Activated CD8-positive, alpha-beta memory T cell treated with anti-CD3 and anti-CD28 coated beads, Interleukin-2, amount 50 U/mL, for 1 hour (primary cell): ENCODE data around the gene PSMA5.
A peak's percentile ranks its signal among the peaks of the same experiment; 100 is the strongest.
"Not testable (repeated sequence)": the region's sequence is repeated elsewhere in the genome, so short reads cannot be mapped to it uniquely, and the experiment has no call there.

Experiments
- DNase-seq: peaks from one replicate; pipeline ENCODE4 v3.0.0-alpha.2; 2020; ENCODE audit errors: extremely low read depth

The PSMA5 gene

DNA sequence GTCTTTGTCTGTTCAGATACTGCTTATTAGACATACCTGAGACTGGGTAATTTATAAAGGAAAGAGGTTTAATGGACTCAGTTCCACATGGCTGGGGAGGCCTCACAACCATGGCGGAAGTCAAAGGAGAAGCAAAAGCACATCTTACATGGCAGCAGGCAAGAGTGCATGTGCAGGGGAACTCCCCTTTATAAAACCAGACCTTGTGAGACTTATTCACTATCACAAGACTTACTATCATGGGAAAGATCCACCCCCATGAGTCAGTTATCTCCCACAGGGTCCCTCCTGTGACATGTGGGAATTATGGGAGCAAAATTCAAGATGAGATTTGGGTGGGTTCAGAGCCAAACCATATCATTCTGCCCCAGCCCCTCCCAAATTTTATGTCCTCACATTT, 7.1 kb upstream of the PSMA5 start:
- no peak for DNase-seq

DNA sequence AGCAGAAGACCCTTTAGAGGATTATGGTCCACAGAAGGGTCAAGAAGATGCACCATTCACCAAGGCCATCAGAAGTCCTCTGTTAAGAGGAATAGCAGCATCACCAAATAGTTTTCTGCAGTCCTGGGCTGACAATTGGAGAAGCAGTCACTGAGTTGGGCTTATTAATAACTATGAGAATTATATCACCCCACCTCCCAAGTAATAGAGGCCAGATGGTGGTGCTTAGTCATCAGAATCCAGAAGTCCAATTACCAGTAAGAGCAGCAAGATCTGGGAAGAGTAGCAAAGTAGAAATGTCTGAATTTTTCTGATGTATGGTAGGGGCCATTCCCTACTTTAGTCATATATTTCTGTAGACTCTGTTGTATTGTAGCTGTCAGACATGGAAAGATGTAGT, 6.1 kb upstream of the PSMA5 start:
- DNase-seq, result no peak

DNA sequence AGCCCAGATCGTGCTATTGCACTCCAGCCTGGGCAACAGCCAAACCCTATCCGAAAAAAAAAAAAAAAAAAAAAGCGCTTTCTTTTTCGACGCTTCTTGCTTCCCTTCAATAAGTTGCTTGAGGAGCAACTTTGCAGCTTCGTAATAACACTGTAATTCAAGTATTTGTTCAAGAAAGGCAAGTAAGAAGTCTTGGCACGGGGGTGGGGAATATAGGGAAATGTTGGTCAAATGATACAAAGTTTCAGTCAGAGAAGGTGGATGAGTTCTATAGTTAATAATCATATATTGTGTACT, 871 bp upstream of the PSMA5 start:
- DNase-seq, result no peak

DNA sequence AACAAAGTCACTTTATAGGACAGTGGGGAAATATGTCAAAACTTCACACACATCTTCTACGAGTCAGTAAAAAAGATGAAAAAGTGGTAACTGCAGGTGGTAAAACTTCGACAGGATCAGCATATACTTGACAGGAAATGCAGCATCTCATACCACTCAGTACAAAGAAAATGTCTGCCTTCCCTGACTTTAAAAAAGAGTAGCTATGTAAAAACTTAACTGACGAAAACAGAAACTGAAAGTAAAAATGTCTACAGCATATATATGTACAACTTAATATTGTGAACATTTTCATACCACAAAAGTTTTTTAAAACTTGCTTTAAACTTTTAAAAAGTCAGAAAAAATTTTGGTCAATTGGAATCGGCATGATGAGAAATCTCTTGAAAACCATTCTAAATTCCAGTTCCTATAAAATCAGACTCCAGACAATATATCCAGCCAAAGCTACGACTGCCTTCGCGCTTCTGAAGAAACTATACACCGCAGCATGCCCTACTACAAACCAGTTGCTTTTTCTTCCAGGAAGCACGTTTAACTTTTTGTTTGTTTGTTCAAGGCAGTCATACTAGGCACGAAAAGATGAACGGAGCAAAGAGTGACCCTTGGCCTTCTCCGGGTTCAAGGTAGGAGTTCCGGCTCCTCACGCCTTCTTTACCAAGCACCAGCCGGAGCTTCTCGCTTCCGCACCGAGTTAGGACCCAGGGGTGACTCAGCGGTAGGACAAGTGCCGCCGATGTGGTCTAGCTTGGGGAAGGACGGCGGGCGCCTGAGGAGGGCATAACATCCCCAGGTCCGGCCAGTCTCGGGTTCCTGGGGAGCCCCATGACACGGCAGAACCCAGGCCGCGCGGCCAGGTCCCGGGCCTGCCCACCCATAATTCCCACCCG, 612 bp downstream of the PSMA5 start:
- peak; percentile 29 for DNase-seq

DNA sequence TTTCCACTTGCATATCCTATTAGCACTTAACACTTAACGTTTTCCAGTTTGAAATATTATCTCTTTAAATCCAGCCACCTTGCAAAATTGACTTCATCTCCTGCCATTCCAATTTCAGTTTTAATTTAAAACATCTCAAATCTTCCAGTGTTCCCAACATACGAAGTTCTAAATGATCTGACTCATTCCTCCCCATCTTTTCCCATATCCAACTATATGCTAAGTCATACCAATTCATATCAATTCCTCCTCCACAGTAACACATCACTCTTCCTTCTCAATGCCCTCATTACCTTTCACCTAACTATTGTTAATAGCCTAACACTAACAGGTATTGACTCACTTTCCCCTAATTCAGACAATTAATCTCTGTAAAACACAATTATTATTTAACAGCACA, 2.8 kb downstream of the PSMA5 start:
- no peak for DNase-seq

DNA sequence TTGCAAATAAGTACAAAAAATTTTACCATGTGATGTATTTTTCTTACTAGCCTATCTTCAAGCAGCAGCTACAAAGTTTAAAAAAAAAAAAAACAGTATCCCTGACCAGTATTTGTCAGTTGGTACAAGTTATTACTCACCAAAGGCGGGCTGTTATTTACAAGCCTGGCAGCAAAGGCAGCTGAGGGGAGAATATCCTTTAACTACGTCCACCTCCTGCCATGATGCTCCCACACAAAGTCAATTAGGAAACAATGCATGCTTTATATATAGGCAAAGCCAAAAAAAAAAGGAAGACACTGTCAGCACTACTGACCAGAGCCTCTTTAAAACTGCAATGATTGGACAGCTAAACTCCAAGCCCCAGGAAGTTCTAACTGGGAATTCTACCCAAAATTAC, 13.7 kb downstream of the PSMA5 start:
- DNase-seq, result no peak

DNA sequence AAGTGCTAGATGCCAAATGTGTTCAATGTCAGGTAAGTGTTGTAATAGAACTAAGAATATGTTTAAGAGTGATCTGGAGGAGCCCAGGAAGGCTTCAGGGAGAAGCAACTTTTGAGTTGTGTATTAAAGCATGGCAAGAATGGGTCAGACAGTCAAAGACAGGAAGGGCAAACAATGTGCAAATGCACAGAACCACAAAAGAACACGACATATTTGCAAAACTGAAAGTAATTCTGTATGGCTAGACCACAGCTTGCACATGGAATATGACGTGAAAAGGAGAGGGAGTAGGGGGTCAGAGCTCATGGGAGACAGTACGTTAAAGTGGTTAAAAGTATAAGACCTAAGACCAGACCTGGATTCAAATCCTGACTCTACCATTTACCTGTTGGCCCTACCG, 21.4 kb downstream of the PSMA5 start:
- no peak for DNase-seq

DNA sequence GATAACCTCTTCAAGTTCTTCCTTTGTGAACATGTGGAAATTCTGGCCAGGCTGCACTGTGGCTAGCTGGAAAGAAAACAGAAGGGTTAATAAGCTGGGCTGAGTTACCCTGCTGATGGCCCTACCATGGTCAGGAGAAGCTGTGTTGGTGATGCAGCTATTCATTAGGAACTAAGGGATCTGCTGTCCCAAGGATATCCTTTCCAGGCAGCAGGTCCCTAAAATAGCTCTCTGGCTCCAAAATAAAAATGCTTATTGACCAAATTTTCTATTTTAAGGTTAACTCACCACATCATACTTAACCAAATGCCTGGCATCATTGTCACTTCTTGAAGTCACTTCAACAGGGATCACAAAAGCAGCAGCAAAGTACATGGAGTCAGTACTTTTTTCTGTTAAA, 24.2 kb downstream of the PSMA5 start:
- DNase-seq, result no peak

DNA sequence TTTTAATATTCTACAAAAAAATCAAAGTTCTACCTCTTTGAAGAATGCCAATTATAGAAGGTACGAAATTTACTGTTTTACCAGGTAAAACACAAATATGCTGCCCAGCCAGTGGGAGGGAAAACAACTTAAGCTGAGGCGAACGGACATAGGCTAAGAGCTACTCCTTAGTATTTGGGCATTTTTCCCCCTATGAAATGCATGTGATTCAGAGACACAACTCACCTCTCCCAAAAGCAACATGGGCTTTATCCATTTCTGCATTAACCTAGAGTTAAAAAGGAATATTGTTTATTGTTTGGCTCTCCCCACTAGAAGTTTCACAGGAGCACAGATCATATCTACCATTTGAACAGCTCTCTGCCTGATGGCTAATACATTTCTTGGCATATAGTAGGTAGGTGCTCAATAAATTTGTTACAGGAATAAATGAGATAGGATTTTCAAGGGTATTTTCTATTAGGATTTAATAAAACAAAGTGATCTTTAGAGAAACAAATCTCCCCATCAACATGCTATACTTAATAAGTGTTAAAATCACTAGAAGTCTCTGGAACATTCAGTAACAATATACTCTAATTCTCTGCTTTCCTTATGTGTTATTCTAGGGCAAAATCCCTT, 26.1 kb downstream of the PSMA5 start:
- DNase-seq, result no peak

DNA sequence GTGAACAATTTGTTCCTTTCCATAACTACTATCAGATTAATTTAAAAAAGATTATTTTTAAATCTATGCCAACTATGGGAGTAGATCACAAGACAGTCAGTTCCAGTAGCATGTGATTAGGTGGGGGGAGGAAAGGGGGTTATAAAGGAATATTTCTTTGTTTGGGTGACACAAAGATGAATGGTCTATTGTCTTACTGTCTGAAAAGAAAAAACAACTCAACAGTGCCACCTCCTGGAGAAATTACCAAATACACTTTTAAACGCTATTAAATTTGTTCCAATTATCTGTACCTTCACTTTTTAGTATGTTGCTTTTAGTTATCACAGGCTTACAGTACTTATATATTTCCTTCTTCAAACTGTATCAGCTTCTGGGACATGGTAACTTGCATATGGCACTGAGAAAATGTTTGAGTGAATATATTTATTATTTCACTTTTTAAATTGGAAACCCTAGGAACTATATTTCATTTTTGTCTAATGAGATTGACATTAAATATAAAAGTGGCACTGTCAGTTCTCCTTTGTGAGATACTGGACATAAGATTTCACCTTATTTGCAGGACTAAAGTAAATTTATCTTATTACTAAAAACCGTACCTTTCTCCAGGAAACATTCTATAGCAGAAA, 26.8 kb downstream of the PSMA5 start:
- no peak for DNase-seq

DNA sequence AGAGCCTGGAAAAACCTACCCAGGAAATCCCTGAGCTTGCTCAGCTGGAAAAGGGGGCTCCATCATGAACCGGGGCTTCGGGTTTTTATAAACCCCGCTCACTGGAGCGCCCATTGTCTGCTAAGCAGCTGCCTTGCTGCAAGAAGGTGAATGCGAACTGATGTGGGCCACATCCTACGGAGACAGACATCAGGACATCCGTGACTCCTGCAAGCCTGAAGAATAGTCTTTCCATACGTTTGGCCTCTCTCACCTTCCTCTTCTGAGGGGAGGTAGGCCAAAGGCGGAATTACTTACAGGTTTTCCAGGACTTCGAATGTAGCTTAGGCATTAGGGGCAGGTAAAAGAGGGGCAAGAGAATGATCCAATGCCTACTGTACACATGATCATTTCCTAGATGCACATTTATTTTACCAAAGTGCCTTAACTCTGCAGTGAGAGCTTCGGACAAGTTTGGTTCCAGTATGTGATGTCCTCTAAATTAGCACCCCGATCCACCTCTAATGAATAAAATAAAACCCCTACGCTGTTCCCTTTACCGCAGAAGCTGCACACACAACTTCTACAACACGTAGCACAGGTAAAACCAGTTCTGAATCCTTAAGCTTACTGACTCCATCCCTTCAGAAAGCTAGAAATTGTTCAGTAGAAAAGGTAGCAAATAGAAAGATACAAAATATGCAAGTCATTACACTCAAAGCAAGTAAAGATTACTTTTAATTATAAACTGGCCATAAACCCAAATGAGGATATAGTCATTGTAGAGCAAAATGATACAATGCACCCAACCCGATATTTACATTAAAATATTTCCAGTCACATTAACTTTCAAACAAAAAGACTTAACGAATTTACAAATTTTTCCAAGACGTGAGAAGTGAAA, 27.7 kb downstream of the PSMA5 start:
- DNase-seq, result no peak

DNA sequence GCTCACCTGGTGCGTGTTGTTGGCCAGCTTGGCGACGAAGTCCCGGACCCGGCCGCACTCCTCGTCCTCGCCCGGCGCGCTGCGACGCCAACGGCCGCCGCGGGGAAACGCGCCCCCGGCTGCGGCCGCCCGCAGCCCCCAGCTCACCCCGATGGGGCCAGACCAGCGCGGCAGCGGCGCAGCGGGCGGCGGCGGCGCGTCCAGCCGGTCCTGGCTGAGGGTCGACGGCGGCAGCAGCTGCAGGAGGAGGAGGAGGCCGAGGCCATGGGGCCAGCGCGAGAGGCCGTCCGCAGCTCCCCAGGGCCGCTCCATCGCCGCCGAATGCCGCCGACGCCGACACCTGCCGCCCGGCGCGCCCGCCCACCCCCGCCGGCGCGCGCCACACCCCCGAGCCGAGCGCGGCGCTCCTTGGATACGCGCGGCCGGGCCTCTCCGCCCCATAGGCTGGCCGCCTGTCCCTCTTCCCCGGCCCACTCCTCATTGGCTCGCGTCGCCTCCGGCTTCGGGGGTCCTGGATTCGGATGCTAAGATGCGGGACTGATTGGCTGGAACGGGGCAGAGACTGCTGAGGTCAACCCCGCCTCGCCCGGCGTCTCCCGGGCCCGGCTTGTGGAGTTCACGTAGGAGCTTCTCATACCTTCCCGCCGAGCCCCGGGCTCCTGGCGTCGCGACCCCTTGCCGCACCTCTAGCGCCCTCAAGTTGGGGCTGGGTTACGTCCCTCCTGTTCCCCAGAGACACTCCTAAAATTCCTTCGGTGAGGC, 28.5 kb downstream of the PSMA5 start, which contains the start of gene SORT1:
TSS of gene SORT1 (minus strand) at position 338 of the 762 bp plus-strand sequence. CDS start at position 312, 26 bp downstream.
- peak; percentile 32 for DNase-seq

DNA sequence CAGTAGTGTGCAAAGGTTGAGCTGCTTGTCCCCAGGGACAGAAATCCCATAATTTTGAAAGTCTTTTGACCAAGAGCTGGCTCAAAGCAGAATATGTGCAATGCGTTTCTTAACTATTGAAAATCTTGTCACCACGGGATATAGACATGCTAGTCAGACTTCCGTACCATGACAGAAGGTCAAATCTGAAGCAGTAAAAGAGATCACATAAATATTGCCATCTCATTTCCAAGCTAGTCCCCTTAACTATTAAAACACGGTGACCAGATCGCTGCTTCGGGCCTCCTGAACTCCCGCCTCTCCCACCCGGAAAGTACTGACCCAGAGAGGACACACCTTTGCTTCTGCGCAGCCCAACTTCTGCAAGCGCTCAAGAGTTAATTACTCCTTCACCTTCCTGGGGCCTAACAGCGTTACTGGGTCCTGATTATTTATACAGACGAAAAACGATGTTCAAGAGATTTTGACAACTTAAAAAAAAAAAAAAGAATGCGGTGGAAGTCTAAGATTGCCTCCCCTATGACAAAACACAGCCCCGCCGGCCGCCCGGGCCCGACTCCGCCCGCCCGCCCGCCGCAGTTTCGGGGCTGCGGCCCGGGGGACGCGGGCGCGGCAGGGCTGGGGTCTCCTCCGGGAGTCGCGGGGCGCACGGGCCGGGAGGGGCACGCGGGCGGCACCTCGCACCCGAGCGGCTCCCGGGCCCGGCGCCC, 29.2 kb downstream of the PSMA5 start:
- no peak for DNase-seq

DNA sequence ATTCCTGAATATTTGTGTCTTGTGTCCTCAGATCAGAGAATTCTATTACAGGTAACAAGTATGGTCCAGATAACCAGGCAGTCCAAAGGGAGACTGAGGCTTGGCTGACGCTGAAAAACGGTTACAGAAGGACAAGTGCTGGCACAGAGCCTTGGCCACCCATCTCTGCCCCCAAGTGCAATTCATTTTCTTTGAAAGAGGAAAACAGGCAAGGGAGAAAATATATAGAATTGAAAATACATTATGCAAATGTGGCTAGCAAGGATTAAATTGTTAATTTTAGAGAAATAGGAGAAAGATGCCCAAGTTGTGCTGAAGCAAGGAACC, 29.8 kb downstream of the PSMA5 start:
- no peak for DNase-seq

DNA sequence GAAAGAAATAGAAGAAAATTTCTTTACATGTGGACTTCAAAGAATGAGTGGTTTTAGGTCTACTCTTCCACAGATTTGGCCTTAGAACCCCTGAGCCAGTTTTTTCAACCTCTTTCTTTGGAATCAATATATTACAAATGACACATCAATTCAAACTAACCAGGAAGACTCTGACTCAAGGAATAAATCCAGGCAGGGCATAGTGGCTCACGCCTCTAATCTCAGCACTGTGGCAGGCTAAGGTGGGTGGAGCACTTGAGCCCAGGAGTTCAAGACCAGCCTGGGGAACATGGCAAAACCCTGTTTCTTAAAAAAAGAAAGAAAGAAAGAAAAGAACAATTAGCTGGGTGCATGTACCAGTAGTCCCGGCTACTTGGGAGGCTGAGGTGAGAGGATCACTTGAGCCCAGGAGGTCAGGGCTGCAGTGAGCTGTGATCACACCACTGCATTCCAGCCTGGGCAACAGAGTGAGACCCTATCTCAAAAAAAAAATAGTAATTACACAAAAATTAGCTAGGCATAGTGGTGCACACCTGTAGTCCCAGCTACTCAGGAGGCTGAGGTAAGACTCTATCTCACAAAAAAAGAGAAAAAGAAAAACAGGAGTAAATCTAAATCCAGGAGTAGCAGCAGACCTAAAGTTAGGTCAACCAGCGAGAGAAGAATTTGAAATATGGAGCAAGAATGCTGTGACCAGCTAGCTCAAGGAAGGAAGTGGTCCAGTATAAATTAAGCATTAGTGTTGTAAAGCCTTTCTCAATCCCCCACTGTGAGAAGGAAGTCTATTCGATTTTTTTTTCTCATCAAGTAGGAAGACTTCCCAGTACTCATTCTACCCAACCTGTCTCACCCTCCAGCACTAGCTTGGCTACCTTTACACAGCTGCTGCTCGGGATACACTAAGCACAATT, 30.4 kb downstream of the PSMA5 start:
- DNase-seq, result no peak

DNA sequence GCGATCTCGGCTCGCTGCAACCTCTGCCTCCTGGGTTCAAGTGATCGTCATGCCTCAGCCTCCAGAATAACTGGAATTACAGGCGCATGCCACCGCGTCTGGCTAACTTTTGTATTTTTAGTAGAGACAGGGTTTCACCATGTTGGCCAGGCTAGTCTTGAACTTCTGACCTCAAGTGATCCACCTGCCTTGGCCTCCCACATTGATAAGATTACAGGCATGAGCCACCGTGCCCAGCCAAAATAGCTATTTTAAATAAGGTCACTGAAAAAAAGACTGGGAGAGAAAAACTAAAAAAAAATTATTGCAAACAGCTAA, 31.0 kb downstream of the PSMA5 start:
- not testable (repeated sequence) for DNase-seq

DNA sequence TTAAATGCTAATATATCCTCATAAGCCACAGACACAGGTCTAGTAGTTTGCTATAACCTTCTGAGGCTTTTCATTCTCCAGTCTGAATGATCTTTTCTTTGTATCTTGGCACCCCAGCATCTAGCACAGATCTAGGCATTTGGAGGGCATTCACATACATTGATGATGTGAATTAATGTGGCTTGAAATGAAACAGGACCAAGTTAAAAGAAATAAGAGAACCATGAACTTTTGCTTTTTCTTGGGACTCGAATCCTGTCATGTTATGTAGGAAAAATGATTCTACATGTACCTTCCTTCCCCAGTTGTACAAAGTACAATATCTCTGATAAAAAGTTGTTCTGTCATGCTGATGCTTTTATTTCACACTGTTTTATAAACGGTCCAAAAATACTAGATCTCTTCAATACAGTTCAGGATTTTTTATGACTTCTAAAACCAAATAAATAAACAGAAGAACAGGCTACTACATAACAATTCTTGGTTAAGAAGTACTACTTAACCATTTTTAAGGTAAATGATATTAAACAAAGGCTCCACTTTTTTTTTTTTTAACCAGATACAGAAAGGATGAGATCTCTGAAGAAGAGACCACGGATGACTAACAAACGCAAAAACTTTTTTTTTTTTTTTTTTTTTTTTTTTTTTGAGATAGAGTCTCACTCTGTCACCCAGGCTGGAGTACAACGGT, 31.5 kb downstream of the PSMA5 start:
- no peak for DNase-seq

DNA sequence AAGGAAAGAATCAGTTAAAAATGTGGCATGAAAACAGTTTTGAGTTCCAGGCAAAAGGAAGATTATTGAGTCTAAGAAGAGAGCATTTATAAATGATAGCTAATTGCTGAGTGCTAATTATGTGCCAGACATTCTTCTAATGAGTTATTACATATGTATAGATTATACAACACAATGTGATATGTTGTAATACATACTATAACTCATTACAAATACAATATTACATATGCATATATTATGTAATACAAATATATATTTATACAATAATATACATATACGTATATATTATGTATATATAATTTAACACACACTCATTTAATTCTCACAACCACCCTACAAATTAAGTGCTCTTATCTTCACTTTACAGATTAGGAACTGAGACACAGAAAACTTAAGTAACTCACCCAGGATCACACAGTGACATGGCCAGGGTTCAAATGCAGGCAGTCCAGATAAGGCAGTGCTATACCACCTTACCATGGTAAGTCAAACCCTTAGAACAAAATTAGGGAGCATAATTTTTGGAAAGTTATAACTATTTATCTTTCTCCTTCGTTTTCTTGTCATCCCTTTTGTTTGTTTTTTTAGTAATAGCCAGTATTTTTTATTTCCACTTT, 32.5 kb downstream of the PSMA5 start:
- DNase-seq, result no peak
